Neural cell (in vitro differentiated cells): ENCODE data around the gene RAB27A. TPM values are rescaled to one million over a fixed set of nuclear protein-coding genes. Genes with fewer than 3 reads are reported as not detected.

ENCODE experiments used
- H2AFZ ChIP-seq: fragments of 200-600, 300-800 bp; sonication (generic), shearing (Covaris generic); 2 replicates; pipeline ENCODE4 v1.6.0; 2014; ENCODE audit warnings: low read depth, mild to moderate bottlenecking, antibody characterized with exemption, low read length, moderate library complexity
- H3F3A ChIP-seq: fragments of 200-600 bp; shearing (Covaris generic); 2 replicates; pipeline ENCODE4 v1.6.1; 2016; ENCODE audit warnings: mild to moderate bottlenecking, moderate library complexity, mixed read lengths, antibody characterized with exemption, low read length; ENCODE audit not compliant: insufficient read depth, poor library complexity, severe bottlenecking
- H3K27ac ChIP-seq: fragments of 200-600, 300-800 bp; sonication (generic), shearing (Covaris generic); 2 replicates; pipeline ENCODE4 v1.5.1; 2014; ENCODE audit warnings: mild to moderate bottlenecking, low read length, moderate library complexity
- H3K27me3 ChIP-seq: fragments of 300-800, 200-600 bp; sonication (generic), shearing (Covaris generic); 2 replicates; pipeline ENCODE4 v1.6.0; 2014; ENCODE audit warnings: mild to moderate bottlenecking, low read depth, low read length, moderate library complexity; ENCODE audit not compliant: insufficient read depth
- H3K36me3 ChIP-seq: fragments of 300-800, 200-600 bp; sonication (generic), shearing (Covaris generic); 2 replicates; pipeline ENCODE4 v1.5.1; 2014; ENCODE audit warnings: mild to moderate bottlenecking, antibody characterized with exemption, low read length, moderate library complexity; ENCODE audit not compliant: insufficient read depth
- H3K4me2 ChIP-seq: fragments of 300-800, 200-600 bp; sonication (generic), shearing (Covaris generic); 2 replicates; pipeline ENCODE4 v1.6.0; 2014; ENCODE audit warnings: mild to moderate bottlenecking, low read length
- H3K4me3 ChIP-seq: fragments of 300-800, 200-600 bp; sonication (generic), shearing (Covaris generic); 2 replicates; pipeline ENCODE4 v1.5.1; 2014; ENCODE audit warnings: mild to moderate bottlenecking, low read length, moderate library complexity
- H3K79me2 ChIP-seq: fragments of 200-600 bp; shearing (Covaris generic); replicated peaks from 2 replicates; pipeline ENCODE4 v1.6.0; 2014; ENCODE audit warnings: mild to moderate bottlenecking, low read length, moderate library complexity; ENCODE audit not compliant: insufficient read depth
- H3K9ac ChIP-seq: fragments of 300-800, 200-600 bp; sonication (generic), shearing (Covaris generic); 2 replicates; pipeline ENCODE4 v1.6.1; 2016; ENCODE audit warnings: mild to moderate bottlenecking, low read length, mixed read lengths
- H3K9me2 ChIP-seq: fragments of 200-600 bp; shearing (Covaris generic); 2 replicates; pipeline ENCODE4 v1.6.1; 2016; ENCODE audit warnings: mild to moderate bottlenecking, low read length, mixed read lengths; ENCODE audit not compliant: insufficient read depth
- H3K9me3 ChIP-seq: fragments of 200-600, 300-800 bp; sonication (generic), shearing (Covaris generic); 2 replicates; pipeline ENCODE4 v1.6.1; 2016; ENCODE audit warnings: mild to moderate bottlenecking, mixed run types, low read length, moderate library complexity, mixed read lengths
- H4K20me1 ChIP-seq: fragments of 200-600 bp; shearing (Covaris generic); 2 replicates; pipeline ENCODE4 v1.6.1; 2016; ENCODE audit warnings: mild to moderate bottlenecking, mixed run types; ENCODE audit not compliant: insufficient read depth
- EP300 ChIP-seq: fragments of 450-650 bp; conservative IDR thresholded peaks from 2 replicates; pipeline ENCODE4 v1.6.1; 2014; ENCODE audit warnings: antibody characterized with exemption, mild to moderate bottlenecking, moderate library complexity; ENCODE audit not compliant: poor library complexity, severe bottlenecking
- EZH2 ChIP-seq: fragments of 200-600, 300-800 bp; shearing (Covaris generic), sonication (generic); IDR thresholded peaks from 2 replicates; pipeline ENCODE4 v1.6.1; 2014; ENCODE audit warnings: antibody characterized with exemption, low read length, borderline replicate concordance, mild to moderate bottlenecking; ENCODE audit not compliant: insufficient read depth, poor library complexity, severe bottlenecking
- MXI1 ChIP-seq: fragments of 450-650 bp; conservative IDR thresholded peaks from 2 replicates; pipeline ENCODE4 v1.6.1; 2014; ENCODE audit warnings: antibody characterized with exemption, mild to moderate bottlenecking; ENCODE audit not compliant: poor library complexity, severe bottlenecking
- POLR2AphosphoS5 ChIP-seq: IDR thresholded peaks from 2 replicates; pipeline ENCODE4 v1.6.1; 2012
- RAD21 ChIP-seq: fragments of 450-650 bp; conservative IDR thresholded peaks from 2 replicates; pipeline ENCODE4 v1.6.1; 2014; ENCODE audit warnings: antibody characterized with exemption, mild to moderate bottlenecking, moderate library complexity
- SMC3 ChIP-seq: fragments of 450-650 bp; conservative IDR thresholded peaks from 2 replicates; pipeline ENCODE4 v1.6.1; 2014; ENCODE audit warnings: antibody characterized with exemption, mild to moderate bottlenecking, moderate library complexity; ENCODE audit not compliant: poor library complexity
- TAF1 ChIP-seq: IDR thresholded peaks from 2 replicates; pipeline ENCODE4 v1.6.1; 2012; ENCODE audit warnings: low read depth
- polyA plus RNA-seq: library from polyadenylated mRNA; depleted of rRNA; stranded (reverse); fragments of >200 nt; gene quantifications from 2 replicates; pipeline ENCODE4 v1.2.3, GENCODE V29; 2014
- TF ChIP-seq, protein P1 (sequence below): fragments of 450-650 bp; IDR thresholded peaks from 2 replicates; pipeline ENCODE4 v1.5.1; 2014; ENCODE audit warnings: antibody characterized with exemption, mild to moderate bottlenecking, moderate library complexity; ENCODE audit not compliant: poor library complexity, severe bottlenecking
- TF ChIP-seq, protein P2 (sequence below): IDR thresholded peaks from 2 replicates; pipeline ENCODE4 v1.6.1; 2012; ENCODE audit warnings: borderline replicate concordance

Gene RAB27A
- polyA plus RNA-seq, 1 donor from 2014 or later: 3.7 TPM

DNA sequence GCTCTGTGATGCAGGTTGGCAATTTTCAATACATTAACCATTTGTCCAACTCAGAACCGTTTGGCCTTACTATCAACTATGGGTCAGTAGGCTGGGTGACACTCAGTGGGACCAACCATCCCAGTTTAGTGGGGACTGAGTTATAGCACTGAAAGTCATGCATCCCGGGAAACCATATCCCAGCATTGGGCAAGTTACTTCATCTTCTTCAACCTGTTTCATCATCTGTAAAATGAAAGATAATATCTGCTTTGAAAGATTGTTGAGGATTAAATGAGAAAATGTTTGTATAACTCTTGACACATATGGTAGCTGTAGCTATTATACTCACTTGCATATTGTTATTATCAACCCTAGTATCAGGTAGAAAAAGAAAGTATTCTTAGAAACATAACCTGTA, 11.9 kb downstream of the RAB27A start:
- Histone ChIP-seq H3K9ac (no peak overlapping the region), H3F3A (no peaks in the 10 kb centered on the region), H3K9me3 (no peaks in the 10 kb centered on the region), H3K79me2 (no peaks in the 10 kb centered on the region), H3K27me3 (no peaks in the 10 kb centered on the region), H3K4me2 (no peak overlapping the region), H4K20me1 (no peaks in the 10 kb centered on the region), H3K27ac (no peak overlapping the region), H3K4me3 (no peak overlapping the region), H3K9me2 (no peaks in the 10 kb centered on the region), H3K36me3 (no peaks in the 10 kb centered on the region), H2AFZ (no peak overlapping the region)
- no peak for TF ChIP-seq MXI1

DNA sequence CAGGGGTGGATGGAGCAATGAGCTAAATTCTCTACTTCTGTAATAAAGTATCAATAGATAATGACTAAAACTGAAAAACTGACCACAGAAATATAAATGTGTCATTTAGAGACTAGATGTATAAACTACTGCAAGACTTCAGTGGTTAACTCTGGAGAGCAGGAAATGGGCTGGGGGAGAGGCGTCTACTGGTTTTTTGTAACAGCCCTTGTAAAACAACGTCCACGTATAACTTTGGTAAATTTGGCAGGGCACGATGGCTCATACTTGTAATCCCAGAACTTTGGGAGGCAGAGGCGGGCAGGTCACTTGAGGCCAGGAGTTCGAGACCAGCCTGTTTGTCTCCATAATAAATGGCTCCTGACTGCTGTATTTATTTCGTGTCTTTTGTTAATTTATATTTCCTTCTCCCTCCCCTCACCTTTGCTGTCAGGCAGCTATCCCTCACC, 12.5 kb downstream of the RAB27A start:
- Histone ChIP-seq H3K27ac (no peak overlapping the region), H3K4me3 (no peak overlapping the region), H3K9ac (no peak overlapping the region), H3K9me3 (no peaks in the 10 kb centered on the region), H3K27me3 (no peaks in the 10 kb centered on the region), H3K9me2 (no peaks in the 10 kb centered on the region), H3K79me2 (no peaks in the 10 kb centered on the region), H3F3A (no peaks in the 10 kb centered on the region), H3K4me2 (no peak overlapping the region), H4K20me1 (no peaks in the 10 kb centered on the region), H2AFZ (no peak overlapping the region), H3K36me3 (no peaks in the 10 kb centered on the region)
- TF ChIP-seq MXI1 (no peak), EZH2 (no peak), POLR2AphosphoS5 (no peak), EP300 (no peak)

DNA sequence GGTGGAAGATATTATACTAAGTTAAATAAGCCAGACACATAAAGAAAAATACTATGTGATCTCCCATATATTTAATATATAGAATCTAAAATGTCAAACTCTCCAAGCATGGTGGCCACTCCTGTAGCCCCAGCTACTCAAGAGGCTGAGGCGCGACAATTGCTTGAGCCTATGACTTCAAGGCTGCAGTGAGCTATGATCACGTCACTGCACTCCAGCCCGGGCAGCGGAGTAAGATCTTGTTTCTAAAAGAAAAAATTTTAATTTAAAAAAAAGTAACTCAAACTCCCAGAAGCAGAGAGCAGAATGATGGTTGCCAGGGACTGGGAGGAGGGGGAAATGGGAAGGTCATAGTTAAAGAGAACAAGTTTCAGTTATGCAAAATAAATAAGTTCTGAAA, 13.3 kb downstream of the RAB27A start:
- H3K9me3 ChIP-seq: no peaks in the 10 kb centered on the region
- H3K9me2 ChIP-seq: no peaks in the 10 kb centered on the region
- H3K9ac ChIP-seq: no peak overlapping the region
- H3F3A ChIP-seq: no peaks in the 10 kb centered on the region
- H2AFZ ChIP-seq: no peak overlapping the region
- H3K4me3 ChIP-seq: no peak overlapping the region
- no peak overlapping the region for H3K4me2 ChIP-seq
- H4K20me1 ChIP-seq: no peaks in the 10 kb centered on the region
- no peaks in the 10 kb centered on the region for H3K79me2 ChIP-seq
- no peaks in the 10 kb centered on the region for H3K36me3 ChIP-seq
- TF ChIP-seq, protein P1, sequence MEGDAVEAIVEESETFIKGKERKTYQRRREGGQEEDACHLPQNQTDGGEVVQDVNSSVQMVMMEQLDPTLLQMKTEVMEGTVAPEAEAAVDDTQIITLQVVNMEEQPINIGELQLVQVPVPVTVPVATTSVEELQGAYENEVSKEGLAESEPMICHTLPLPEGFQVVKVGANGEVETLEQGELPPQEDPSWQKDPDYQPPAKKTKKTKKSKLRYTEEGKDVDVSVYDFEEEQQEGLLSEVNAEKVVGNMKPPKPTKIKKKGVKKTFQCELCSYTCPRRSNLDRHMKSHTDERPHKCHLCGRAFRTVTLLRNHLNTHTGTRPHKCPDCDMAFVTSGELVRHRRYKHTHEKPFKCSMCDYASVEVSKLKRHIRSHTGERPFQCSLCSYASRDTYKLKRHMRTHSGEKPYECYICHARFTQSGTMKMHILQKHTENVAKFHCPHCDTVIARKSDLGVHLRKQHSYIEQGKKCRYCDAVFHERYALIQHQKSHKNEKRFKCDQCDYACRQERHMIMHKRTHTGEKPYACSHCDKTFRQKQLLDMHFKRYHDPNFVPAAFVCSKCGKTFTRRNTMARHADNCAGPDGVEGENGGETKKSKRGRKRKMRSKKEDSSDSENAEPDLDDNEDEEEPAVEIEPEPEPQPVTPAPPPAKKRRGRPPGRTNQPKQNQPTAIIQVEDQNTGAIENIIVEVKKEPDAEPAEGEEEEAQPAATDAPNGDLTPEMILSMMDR: no peak
- TF ChIP-seq POLR2AphosphoS5: no peak
- no peak for TF ChIP-seq EP300
- TF ChIP-seq, protein P2, sequence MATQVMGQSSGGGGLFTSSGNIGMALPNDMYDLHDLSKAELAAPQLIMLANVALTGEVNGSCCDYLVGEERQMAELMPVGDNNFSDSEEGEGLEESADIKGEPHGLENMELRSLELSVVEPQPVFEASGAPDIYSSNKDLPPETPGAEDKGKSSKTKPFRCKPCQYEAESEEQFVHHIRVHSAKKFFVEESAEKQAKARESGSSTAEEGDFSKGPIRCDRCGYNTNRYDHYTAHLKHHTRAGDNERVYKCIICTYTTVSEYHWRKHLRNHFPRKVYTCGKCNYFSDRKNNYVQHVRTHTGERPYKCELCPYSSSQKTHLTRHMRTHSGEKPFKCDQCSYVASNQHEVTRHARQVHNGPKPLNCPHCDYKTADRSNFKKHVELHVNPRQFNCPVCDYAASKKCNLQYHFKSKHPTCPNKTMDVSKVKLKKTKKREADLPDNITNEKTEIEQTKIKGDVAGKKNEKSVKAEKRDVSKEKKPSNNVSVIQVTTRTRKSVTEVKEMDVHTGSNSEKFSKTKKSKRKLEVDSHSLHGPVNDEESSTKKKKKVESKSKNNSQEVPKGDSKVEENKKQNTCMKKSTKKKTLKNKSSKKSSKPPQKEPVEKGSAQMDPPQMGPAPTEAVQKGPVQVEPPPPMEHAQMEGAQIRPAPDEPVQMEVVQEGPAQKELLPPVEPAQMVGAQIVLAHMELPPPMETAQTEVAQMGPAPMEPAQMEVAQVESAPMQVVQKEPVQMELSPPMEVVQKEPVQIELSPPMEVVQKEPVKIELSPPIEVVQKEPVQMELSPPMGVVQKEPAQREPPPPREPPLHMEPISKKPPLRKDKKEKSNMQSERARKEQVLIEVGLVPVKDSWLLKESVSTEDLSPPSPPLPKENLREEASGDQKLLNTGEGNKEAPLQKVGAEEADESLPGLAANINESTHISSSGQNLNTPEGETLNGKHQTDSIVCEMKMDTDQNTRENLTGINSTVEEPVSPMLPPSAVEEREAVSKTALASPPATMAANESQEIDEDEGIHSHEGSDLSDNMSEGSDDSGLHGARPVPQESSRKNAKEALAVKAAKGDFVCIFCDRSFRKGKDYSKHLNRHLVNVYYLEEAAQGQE: no peak
- TF ChIP-seq MXI1: no peak
- no peak for TF ChIP-seq EZH2
- no peak for TF ChIP-seq TAF1
- no peak for TF ChIP-seq SMC3
- no peak for TF ChIP-seq RAD21
- H3K27ac ChIP-seq: no peak overlapping the region
- H3K27me3 ChIP-seq: no peaks in the 10 kb centered on the region
